ENCODE data around the gene NUP88.

Gene NUP88

DNA sequence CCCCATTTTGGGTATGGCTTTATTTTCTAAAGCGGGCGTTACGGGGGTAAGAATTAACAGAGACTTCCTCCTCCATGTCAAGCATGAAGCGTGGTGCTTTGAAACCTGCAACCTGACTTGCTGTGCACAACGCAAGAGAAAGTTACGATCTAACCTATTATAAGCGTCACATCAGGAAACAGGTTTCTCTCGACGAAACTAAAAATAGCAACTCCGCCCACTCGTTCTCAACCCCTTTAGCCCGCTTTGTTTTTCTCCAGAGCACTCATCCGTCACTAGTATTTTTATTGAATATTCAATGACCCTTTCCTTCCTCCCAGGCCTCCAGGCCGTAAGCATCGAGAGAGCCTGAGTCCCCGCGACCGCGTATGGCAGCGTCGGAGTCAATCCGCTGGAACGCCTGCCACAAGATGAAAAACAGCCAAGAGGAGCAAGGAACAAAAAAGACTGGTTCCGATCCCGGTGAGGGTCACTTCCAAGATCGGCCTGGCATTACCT, 555 bp downstream of the NUP88 start:
- DNase-seq: no peak

- no peak for DNase-seq
Measured at GRCh38 chr17:5416901-5417300, 2.6 kb downstream of the NUP88 start.

GRCh38 chr17:5413682-5414081, 5.8 kb downstream of the NUP88 start:
- no peak for DNase-seq

GRCh38 chr17:5410594-5411272, 8.7 kb downstream of the NUP88 start:
- no peak for DNase-seq

DNA sequence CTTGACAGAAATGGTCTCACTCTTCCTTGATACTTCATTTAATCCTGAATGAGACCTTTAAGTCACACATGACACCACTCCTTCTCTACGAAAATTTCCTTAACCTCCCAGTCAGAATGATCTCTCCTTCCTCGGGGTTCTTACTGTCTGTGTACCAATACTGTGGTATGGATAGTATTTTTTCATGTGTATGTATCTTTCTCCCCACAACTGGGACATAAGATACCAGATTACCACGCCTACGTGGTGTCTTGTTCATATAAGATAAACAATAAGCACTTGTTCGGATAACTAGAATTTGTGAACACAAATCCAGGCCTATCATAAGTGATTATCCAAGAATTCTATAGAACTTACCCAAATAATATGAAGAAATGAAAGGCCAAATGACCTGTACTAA, 11.3 kb downstream of the NUP88 start:
- DNase-seq: no peak

GRCh38 chr17:5405400-5405799, 14.1 kb downstream of the NUP88 start:
- DNase-seq: no peak

DNA sequence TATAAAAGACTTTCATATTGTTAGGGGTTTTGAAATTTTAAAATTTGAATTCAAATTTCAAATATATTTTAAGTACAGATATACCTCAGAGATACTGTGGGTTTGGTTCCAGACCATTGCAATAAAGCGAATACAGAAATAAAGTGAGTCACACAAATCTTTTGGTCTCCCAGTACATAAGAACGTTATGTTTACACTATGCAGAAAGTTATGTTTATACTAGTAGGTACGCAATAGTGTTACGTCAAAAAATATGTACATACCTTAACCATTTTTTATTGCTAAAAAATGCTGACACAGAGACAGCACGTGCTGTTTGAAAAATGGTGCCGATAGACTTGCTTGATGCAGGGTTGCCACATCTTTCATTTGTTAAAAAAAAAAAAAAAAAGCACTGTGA, 19.7 kb downstream of the NUP88 start:
- no peak for DNase-seq

- DNase-seq: no peak
Measured at GRCh38 chr17:5396612-5397011, 22.9 kb downstream of the NUP88 start.

GRCh38 chr17:5391678-5392077, 27.8 kb downstream of the NUP88 start:
- no peak for DNase-seq

DNA sequence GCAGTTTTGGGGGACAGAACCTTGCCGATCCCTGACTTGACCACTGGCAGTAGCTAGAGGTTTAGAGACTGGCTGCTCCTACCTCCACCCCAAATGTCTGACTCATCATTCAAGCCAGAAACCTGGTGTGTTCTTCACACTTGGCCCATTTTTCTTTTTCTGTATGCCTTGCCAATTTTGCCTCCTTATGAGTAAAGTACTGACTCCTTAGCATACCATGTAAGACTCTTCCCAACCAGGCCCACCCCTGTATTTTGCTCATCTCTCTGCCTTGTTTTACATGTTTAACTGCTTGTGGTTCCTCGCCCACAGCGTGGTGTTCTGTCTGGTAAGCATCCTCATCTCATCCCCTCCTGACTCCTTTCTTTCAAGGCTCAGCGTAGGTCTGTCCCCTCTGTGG, 37.9 kb downstream of the NUP88 start:
- no peak for DNase-seq

- no peak for DNase-seq
Measured at GRCh38 chr17:5380491-5381135, 38.8 kb downstream of the NUP88 start.

DNA sequence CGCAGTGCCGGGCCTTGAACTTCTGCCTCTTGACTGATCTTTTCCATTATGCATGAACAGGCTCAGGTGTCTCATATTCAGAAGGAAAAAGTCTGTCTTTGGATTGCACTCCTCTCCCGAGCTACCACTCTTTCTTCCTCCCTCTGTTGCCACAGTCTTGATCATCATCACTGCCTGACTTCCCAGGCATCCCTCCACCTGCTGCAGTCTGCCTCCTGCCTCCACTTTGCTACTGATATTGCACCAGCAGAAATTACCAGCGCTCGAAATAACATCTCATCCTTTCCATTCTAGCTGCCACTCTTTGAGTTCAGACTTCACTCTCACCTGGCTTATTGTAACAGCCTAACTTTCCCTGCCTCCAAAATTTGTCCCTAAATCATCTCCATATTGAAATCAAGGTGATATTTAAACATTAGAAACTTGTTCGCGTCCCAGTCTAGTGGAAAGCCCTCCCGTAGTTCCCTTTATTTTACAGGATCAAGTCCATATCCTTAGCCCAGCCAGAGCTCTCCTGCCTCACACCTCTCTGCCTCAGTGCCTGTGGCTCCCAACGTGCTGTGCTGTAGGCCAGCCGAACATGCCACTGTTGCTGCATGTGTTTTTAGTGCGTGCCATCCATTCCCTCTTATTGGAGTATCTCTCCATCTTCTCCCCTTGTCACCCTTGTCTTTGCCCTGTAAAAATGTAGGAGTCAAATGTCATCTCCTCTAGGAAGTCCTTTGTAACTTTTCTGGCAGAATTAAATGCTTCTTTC, 39.9 kb downstream of the NUP88 start:
- DNase-seq: no peak

DNA sequence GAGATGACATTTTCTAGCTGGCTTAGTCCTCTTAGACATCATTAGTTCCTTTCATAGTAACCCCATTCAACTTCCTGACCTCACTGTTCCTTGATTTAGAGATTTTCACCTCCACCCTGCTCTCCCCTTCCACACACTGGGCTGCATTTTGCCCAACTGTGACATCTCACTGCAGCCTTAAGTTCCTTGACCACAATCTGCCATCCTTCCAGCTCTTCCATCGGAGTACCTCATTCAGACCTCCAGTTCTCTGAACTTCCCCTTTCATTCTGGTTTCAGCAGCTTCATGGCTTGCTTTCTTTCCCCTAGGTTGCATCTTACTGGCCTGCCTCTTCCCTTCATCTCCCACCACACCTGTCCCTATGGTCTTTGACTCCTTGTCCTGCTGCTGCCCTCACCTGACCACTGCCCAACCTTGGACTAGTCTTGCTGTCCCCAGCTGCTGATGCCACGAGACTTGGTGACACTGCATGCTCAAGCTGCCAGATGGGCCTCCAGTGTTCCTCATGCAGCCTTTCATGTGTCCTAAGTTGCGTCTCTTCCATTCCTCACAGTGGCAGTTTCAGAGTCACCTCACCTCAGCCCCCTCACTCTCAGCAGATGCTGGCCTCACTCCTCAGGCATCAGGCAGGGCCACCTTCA, 40.8 kb downstream of the NUP88 start:
- DNase-seq: no peak

DNA sequence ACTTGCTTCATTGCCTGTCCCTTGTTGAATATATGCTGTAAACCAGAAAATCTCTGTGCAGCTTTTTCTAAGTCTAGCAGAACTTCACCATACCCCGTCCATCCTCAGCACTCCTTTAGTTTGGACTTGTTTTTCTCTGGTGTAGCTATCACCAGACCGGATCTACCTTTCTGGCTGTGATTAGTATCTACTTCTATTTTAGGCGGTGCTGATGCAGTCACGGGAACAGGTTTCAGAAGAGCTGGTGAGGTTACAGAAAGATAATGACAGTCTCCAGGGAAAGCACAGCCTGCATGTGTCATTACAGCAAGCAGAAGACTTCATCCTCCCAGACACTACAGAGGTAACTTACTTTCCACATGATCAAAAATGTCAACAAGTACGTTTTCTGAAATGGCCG, 46.4 kb downstream of the NUP88 start:
- DNase-seq: no peak

- DNase-seq: no peak
Measured at GRCh38 chr17:5370411-5370810, 49.1 kb downstream of the NUP88 start.

- DNase-seq: no peak
Measured at GRCh38 chr17:5365831-5366230, 53.6 kb downstream of the NUP88 start.

DNA sequence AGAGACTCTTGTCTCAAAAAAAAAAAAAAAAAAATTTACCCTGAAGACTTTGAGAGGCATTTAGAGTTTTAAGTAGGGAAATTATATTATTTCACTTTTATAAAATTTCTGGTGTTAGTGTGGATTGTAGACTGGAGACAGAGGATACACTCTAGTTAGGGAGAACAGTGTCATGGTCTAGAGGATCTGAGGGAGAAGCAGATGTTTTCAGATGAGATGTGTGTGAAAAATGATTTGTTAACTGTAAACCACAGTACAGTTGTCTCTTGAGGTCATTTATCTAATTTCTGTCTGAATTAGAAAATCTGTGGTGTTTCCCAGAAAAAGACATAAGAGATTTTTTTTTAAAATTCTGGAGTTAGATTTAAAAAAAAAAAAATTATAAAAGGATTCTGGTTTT, 54.8 kb downstream of the NUP88 start:
- no peak for DNase-seq

- no peak for DNase-seq
Measured at GRCh38 chr17:5364156-5364555, 55.3 kb downstream of the NUP88 start.

- no peak for DNase-seq
Measured at GRCh38 chr17:5362162-5362811, 57.2 kb downstream of the NUP88 start.

GRCh38 chr17:5361426-5361825, 58.0 kb downstream of the NUP88 start:
- no peak for DNase-seq

DNA sequence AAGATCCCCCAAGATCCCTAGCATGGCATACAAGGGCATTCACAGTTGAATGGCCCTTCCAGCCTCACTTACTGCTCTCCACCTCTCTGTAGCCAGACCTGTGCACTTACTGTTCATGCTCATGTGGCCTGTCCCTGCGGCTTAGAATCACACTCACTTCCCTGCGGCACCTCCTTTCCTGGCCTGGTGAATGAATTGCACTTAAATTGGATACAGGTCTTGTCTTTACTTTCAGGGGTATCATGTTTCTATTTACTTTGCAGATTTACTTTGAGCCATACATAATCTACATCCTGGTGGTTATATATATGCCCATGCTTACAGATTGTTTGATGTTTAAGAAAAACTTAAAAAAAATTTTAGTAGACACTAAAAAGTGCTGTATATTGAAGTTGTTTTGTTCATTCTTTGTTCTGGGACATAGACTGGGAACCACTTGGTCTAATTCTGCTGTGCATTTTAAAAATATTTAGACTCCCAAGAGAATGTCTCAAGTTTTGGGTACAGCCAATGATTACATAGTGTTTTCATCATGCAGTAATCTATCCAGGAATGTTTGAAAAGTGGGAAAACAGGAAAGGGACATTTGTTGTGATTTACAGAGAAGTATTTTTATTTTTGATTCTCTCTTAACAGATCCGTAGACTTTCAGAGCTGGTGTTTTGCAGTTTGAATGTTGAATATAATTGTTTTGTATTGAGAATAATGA, 63.9 kb downstream of the NUP88 start:
- no peak for DNase-seq

DNA sequence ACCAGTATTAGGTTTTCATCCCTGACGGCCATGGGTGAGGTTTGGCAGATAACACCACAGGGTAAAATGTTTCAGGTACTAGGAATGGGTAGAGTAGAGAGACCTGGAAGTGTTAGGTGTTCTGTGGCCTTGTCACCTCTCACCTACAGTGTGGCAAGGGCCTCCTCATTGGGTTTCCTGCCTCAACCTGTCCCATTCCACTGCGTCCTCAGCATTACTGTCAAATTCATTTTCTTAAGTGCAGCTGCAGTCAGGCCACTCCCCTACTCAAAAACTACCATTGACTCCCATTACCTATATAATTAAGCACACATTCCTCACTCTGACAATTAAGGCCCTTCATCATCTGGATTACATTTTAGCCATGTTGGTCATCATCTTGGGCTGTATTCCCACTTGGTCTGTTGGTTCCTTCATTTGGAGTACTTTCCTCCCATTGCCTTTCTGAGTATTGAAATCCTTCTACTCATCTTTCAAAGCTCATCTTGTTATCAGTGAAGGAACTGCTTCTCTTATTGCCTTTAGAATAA, 64.5 kb downstream of the NUP88 start:
- no peak for DNase-seq

Data from NCI-H1048 (cell line).